Skin epidermis (tissue), 12 donors: ENCODE measurements around the gene THOC5.
"Not testable (repeated sequence)": the region's sequence is repeated elsewhere in the genome, so short reads cannot be mapped to it uniquely, and the experiment has no call there.

ENCODE experiments used
- H3K27ac ChIP-seq, 21 experiments: fragments of 200-600 bp; sonication (generic) in 11 of 21; one replicate each; pipeline ENCODE4 v1.5.0; 2020; ENCODE audit warnings: mild to moderate bottlenecking in 3 of 21, inconsistent platforms in 2 of 21, moderate library complexity in 2 of 21
- H3K4me3 ChIP-seq, 7 experiments: fragments of 200-600 bp; sonication (generic) in 2 of 7; one replicate each; pipeline ENCODE4 v1.5.0; 2020; ENCODE audit warnings: inconsistent platforms in 2 of 7, mild to moderate bottlenecking in 2 of 7, moderate library complexity in 1 of 7

THOC5 gene

GRCh38 chr22:29566513-29566912, 13.0 kb upstream of the THOC5 start:
- H3K4me3 ChIP-seq, H3K27ac ChIP-seq: not testable (repeated sequence)

- Histone ChIP-seq H3K27ac (no peak overlapping the region), H3K4me3 (no peak overlapping the region)
Measured at GRCh38 chr22:29563652-29564460, 10.3 kb upstream of the THOC5 start.

- no peak overlapping the region for H3K27ac ChIP-seq
- H3K4me3 ChIP-seq = no peak overlapping the region
Measured at GRCh38 chr22:29559853-29560252, 6.3 kb upstream of the THOC5 start.

- no peak overlapping the region for H3K4me3 ChIP-seq
- H3K27ac ChIP-seq = no peak overlapping the region
Measured at GRCh38 chr22:29559030-29559429, 5.5 kb upstream of the THOC5 start.

- Histone ChIP-seq H3K27ac (peak overlapping the region in 7 of 21 experiments; percentile 26 to 88 (median 74)), H3K4me3 (no peak overlapping the region)
Measured at GRCh38 chr22:29555065-29555644, 1.6 kb upstream of the THOC5 start.

- H3K27ac ChIP-seq = not testable (repeated sequence)
- peak overlapping the region in 1 of 7 experiments; percentile 48 for H3K4me3 ChIP-seq
Measured at GRCh38 chr22:29552357-29552756, 1.2 kb downstream of the THOC5 start.

GRCh38 chr22:29550005-29550404, 3.6 kb downstream of the THOC5 start:
- H3K4me3 ChIP-seq = no peak overlapping the region
- no peak overlapping the region for H3K27ac ChIP-seq

GRCh38 chr22:29545045-29545444, 8.5 kb downstream of the THOC5 start:
- H3K27ac ChIP-seq, H3K4me3 ChIP-seq: not testable (repeated sequence)

GRCh38 chr22:29541845-29542244, 11.7 kb downstream of the THOC5 start:
- no peak overlapping the region for H3K4me3 ChIP-seq
- H3K27ac ChIP-seq = no peak overlapping the region

GRCh38 chr22:29539105-29539504, 14.5 kb downstream of the THOC5 start:
- H3K4me3 ChIP-seq = no peak overlapping the region
- no peak overlapping the region for H3K27ac ChIP-seq

- H3K4me3 ChIP-seq = no peak overlapping the region
- no peak overlapping the region for H3K27ac ChIP-seq
Measured at GRCh38 chr22:29536411-29536810, 17.1 kb downstream of the THOC5 start.

- Histone ChIP-seq H3K4me3 (no peak overlapping the region), H3K27ac (no peak overlapping the region)
Measured at GRCh38 chr22:29531419-29531818, 22.1 kb downstream of the THOC5 start.

GRCh38 chr22:29530716-29531115, 22.8 kb downstream of the THOC5 start:
- no peak overlapping the region for H3K4me3 ChIP-seq
- H3K27ac ChIP-seq = no peak overlapping the region

- H3K4me3 ChIP-seq = no peak overlapping the region
Measured at GRCh38 chr22:29528144-29528543, 25.4 kb downstream of the THOC5 start.

GRCh38 chr22:29524442-29525191, 28.9 kb downstream of the THOC5 start:
- Histone ChIP-seq H3K27ac (no peak overlapping the region), H3K4me3 (no peak overlapping the region)

More at GRCh38 chr22:29528144-29528543, 25.4 kb downstream of the THOC5 start:
- no peak overlapping the region for H3K27ac ChIP-seq

GRCh38 chr22:29523761-29524160, 29.8 kb downstream of the THOC5 start:
- Histone ChIP-seq H3K4me3 (no peak overlapping the region), H3K27ac (no peak overlapping the region)

- Histone ChIP-seq H3K27ac (no peak overlapping the region), H3K4me3 (no peak overlapping the region)
Measured at GRCh38 chr22:29521526-29521925, 32.0 kb downstream of the THOC5 start.

GRCh38 chr22:29520851-29521250, 32.7 kb downstream of the THOC5 start:
- no peak overlapping the region for H3K4me3 ChIP-seq

GRCh38 chr22:29519996-29520395, 33.6 kb downstream of the THOC5 start:
- Histone ChIP-seq H3K4me3 (no peak overlapping the region), H3K27ac (no peak overlapping the region)

More at GRCh38 chr22:29520851-29521250, 32.7 kb downstream of the THOC5 start:
- H3K27ac ChIP-seq = no peak overlapping the region

- Histone ChIP-seq H3K4me3 (no peak overlapping the region), H3K27ac (no peak overlapping the region)
Measured at GRCh38 chr22:29518427-29518826, 35.1 kb downstream of the THOC5 start.
